TTC549 (cell line): ENCODE results near the gene TRA2A.
"Not testable (repeated sequence)": the region's sequence is repeated elsewhere in the genome, so short reads cannot be mapped to it uniquely, and the experiment has no call there.

Source experiments
- FAIRE-seq: peaks from 2 replicates; lab custom pipeline; 2012; peaks lifted over from hg19 to GRCh38; lab: Jason Lieb, UNC

The TRA2A gene

GRCh38 chr7:23531794-23532489, at the start of gene TRA2A:
Gene TRA2A (minus strand): TSS chr7:23531981. CDS start chr7:23531824, 157 bp downstream.
- FAIRE-seq: peak; percentile 69

DNA sequence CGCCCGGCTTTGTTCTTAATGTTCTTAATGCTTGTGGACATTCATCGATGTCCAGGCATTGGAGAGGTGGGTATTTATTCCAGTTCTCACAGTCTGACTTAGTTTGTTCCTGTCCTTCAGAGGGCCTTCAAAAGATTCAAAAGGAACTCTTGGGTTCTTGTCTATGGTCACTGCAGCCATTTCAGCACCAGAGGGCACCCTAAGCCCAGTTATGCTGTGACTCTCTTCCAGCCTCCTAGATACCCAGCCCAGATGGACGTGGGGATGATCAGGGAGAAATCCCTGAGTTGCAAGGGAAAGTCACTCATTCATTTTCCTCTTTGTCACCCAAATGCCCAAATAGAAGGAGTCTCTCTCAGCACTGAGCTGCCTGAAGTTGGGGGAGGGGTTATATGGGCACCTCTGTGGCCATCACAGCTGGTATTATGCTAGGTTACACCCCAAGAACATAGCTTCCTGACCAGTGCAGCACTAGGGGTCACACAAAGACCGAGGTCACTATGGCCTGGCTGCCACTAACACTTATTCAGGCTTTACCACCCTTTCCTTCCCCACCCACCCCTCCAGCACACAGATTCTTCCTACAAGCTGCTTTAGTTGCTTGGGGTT, 38.9 kb upstream of the TRA2A start:
- peak; percentile 29 for FAIRE-seq

GRCh38 chr7:23558303-23558702, 26.5 kb upstream of the TRA2A start:
- FAIRE-seq: peak; percentile 69

- FAIRE-seq: no peak
Measured at GRCh38 chr7:23547662-23548061, 15.9 kb upstream of the TRA2A start.

DNA sequence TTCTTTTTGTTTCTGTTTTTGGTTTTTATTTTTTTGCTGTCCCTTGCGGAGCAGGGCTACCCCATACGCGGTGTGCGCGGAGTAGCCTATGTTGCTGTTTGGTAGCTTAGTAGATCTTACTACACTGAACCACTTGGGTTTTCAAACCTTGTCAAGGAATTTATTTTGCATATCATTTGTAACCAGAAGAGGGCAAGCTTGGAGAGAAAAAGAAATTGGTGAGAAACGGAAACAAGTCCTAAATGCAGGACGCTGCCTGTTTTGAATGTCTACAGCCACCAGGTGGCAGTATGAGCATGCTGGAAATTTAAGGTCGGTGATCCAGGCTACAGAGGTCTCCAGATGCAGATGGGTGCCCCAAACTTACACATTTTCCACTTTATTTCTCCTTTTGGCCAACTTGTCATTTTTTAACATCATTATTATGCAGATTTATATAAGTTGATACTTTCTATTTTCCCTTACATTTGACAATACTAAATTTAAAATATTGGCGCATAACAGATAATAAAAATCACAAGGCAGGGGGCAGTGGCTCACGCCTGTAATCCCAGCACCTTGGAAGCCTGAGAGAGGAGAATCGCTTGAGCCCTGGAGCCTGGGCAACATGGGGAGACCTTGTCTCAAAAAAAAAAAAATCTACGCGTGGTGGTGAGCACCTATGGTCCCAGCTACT, 15.3 kb upstream of the TRA2A start:
- FAIRE-seq: peak; percentile 94

DNA sequence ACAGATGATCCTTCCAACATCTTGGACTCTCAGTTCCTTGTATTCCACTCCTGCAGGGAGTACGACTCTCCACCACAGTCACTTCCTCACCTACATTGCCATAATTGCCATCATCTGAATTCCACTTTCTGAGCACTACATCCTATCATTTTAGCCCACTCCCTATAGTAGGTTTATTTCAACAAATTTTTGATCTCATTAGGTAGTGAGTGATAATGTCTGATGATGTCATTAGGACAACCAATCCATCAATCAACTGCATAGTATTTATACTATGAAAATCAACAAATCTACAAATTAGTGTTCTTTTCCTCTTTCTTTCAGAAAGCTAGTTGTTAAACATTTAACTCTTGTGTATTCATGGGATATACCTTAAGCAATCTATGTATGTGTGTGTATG, 13.7 kb upstream of the TRA2A start:
- FAIRE-seq: no peak

DNA sequence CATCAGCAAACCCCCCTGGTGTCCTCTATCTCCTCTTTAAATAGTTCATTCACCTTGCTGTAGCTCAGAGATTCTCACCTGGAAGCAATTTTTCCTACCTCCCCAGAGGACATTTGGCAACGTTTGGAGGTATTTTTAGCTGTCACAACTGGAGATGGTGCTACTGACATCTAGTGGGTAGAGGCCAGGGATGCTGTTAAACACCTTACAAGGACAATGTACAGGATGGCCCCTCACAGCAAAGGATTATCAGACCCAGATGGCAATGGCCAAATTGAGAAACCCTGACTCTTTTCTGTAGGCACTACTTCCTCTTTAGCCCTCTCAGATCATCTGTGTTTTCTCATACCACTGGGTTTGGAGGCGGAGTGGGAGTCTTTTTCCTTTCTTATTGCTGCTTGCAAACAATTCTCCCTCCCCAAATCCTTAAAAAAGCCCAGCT, 13.2 kb upstream of the TRA2A start:
- no peak for FAIRE-seq

DNA sequence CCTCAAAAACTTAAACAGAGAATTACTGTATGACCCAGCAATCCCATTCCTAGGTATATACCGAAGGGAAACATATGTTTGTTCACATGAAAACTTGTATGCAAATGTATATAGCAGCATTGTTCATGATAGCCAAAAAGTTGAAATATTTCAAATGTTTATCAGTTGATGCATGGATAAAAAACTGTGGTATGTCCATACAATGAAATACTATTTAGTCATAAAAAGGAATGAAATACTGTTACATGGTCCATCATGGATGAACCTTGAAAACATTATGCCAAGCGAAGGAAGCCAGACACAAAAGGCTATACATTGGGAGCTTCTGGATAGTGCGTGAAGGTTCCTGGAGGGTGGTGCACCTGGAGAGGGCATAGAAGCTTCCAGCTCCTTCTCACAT, 11.0 kb upstream of the TRA2A start:
- no peak for FAIRE-seq

DNA sequence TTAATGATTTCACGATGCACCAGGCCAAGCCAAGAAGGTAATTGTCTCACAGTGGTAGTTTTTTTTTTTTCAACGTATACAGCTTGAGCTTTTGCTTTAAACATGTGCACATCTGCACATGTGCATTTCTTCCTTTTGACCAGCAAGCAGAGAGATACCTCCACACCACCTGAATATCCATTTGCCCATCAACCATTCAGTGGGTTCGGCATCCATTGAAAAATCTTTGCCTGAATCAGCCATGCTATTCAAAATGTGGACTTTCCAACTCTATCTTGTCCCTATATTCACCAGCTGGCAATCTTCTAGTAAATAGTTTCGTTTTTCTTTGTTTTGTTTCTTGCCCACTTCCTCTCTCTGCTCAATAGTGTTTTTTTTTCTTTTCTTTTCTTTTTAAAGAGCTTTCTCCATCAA, 7.7 kb upstream of the TRA2A start:
- FAIRE-seq: no peak

DNA sequence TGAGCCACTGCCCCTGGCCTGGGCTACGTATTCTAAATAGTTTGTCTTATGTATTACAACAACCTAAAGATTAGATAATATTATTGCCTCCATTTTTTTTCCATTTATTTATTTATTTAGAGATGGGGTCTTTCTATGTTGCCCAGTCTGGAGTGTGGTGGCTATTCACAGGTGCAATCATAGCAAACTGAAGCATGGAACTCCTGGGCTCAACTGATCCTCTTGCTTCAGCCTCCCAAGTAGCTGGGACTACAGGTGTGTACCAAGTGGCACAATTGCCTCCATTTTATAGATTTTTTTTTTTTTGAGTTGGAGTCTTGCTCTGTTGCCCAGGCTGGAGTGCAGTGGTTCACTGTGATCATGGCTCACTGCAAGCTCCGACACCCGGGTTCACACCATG, 6.5 kb upstream of the TRA2A start:
- FAIRE-seq: no peak

- FAIRE-seq: no peak
Measured at GRCh38 chr7:23533238-23533604, 1.4 kb upstream of the TRA2A start.

GRCh38 chr7:23532490-23533237, 883 bp upstream of the TRA2A start:
- FAIRE-seq: no peak

DNA sequence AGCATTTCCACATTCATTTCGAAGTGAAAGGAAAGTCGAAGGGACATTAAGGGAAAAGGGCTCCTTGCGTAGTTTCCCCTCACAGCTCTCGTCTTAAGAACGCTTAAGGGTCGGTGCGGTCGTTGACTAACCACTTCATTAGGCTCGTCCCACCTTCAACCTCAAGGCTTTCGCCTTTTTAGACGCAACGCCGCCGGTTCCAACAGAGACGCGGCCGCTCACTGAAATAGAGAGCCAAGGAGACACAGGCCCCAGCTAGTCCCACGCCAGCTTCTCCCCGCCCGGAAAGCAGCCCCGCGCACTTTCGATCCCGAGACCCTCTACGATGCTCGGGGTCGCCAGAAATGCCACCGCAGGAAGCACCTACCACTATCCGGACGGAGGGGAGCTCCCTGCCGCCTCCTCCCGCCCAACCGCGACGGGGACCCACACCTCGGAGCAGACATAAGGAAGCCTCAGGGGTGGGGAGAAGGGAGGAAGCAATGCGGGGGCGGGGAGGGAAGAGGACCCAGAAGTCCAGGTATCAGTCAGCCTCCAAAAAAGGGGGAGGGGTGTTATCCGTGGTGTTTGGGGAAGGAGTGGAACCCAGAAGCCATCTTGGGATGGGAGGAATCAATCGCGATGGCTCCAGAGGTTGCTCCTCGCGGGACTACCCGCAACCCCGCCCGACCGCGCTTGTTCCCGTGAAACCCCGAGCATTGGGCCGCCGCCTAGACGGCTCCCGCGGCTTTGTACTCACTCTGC, 559 bp downstream of the TRA2A start:
- no peak for FAIRE-seq

DNA sequence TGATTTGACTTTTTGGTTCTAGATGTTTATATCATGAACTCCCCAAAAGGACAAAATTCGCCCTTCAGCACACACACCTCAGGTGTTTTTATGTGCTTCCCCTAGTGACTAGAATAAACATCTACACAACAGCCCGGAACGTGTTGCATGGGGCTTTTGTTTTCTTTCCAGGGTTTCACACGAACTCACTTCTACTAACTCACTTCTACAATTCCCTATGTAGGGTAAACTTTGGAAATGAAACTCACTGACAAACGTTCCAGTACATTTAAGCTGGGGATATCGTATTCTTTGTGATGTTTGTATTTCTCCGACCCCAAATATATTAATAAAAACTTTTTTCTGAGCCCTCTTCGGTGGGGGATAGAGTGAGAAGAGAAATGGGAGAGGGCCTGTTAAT, 1.4 kb downstream of the TRA2A start:
- FAIRE-seq: no peak

DNA sequence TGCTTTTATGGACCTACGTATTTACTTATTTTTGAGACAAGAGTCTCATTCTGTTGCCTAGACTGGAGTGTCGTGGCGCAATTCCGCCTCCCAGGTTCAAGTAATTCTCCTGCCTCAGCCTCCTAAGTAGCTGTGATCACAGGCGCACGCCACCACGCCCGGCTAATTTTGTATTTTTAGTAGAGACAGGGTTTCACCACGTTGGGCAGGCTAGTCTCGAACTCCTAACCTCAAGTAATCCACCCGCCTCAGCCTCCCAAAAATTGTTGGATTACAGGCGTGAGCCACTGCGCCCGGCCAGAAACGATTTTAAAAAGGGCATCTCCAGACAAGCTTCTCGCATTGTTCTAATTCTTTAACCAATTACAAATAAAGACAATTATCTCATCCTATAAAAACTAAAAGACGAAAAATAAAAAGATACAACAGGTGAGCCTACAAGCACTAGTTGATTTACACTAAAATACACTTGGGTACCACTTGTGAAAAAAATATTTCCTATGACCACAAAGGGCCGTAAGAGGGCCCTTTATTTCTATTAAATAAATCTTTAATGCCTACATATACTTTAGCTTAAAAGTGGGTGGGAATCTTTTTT, 2.4 kb downstream of the TRA2A start:
- no peak for FAIRE-seq

GRCh38 chr7:23525611-23526010, 6.2 kb downstream of the TRA2A start:
- FAIRE-seq: not testable (repeated sequence)

- FAIRE-seq: no peak
Measured at GRCh38 chr7:23524473-23524872, 7.3 kb downstream of the TRA2A start.

DNA sequence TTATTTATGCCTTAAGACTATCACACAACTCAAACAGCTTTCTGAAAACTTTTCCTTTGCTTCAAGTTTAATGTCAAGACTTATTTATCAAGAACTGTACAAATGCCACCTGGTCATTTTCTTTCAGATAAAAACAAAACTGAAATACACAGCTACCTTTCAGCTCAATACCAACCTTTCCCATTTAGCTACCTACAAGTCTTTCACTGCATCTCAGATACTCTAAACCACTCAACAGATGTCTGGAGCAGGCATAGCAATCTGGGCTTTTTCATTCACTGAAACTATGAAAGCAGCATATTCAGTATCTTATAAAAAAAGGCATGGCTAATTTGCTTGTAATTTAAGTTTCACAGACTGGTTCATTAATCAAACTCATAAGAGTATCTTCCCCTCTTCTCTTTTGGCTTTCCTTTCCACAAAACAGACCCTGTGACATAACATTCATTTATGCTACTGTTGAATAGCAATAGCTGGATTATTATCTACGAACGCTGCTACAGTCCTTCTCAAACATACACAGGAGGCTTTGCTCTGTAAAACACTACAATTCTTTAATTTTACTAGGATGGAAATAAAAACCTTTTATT, 8.2 kb downstream of the TRA2A start:
- no peak for FAIRE-seq

- FAIRE-seq: no peak
Measured at GRCh38 chr7:23520582-23520981, 11.2 kb downstream of the TRA2A start.

GRCh38 chr7:23514755-23515154, 17.0 kb downstream of the TRA2A start:
- FAIRE-seq: no peak

- FAIRE-seq: not testable (repeated sequence)
Measured at GRCh38 chr7:23513746-23514145, 18.0 kb downstream of the TRA2A start.
